Keratinocyte (primary cell): ENCODE results near the gene NFATC1.

Experiments used
- EZH2 ChIP-seq: IDR thresholded peaks from one replicate; pipeline ENCODE4 v1.6.1; 2012; ENCODE audit warnings: inconsistent platforms, mild to moderate bottlenecking, low read length, moderate library complexity
- TF ChIP-seq, protein P1 (sequence below), 3 experiments: IDR thresholded peaks in 1 of 3; conservative IDR thresholded peaks in 1 of 3; optimal IDR thresholded peaks in 1 of 3; 2 replicates in 2 of 3; 3 replicates in 1 of 3; pipeline versions ENCODE3 to v1.5.1; 2011; ENCODE audit warnings: low read length in 3 of 3, mild to moderate bottlenecking in 3 of 3, moderate library complexity in 2 of 3, control low read depth in 1 of 3, inconsistent platforms in 1 of 3; ENCODE audit not compliant: insufficient read depth in 2 of 3; ENCODE audit errors: extremely low read depth in 1 of 3

DNA sequence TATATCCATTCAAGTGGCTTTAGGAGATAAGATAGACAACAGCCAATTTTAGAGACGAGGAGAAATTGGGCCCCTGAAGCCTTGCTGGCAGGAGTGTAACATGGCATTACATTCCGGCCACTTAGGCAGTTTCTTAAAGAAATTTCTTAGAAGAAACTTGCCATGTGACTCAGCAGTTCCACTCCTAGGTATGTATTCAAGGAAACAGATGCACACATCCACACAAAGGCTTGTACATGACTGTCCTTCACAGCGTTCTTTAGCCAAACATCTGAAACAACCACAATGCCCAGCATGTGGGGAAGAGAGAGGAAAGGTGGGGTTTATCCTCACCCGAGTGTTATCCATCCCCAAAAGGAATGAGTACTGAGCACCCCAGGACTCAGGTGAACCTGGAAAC, 107.1 kb downstream of the NFATC1 start:
- TF ChIP-seq, protein P1, sequence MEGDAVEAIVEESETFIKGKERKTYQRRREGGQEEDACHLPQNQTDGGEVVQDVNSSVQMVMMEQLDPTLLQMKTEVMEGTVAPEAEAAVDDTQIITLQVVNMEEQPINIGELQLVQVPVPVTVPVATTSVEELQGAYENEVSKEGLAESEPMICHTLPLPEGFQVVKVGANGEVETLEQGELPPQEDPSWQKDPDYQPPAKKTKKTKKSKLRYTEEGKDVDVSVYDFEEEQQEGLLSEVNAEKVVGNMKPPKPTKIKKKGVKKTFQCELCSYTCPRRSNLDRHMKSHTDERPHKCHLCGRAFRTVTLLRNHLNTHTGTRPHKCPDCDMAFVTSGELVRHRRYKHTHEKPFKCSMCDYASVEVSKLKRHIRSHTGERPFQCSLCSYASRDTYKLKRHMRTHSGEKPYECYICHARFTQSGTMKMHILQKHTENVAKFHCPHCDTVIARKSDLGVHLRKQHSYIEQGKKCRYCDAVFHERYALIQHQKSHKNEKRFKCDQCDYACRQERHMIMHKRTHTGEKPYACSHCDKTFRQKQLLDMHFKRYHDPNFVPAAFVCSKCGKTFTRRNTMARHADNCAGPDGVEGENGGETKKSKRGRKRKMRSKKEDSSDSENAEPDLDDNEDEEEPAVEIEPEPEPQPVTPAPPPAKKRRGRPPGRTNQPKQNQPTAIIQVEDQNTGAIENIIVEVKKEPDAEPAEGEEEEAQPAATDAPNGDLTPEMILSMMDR (optimal IDR thresholded peaks at IDR 0.05 in 1 of 3, IDR thresholded peaks at IDR 0.05 in 1 of 3, conservative IDR thresholded peaks at IDR 0.05 in 1 of 3; ENCODE audit: extremely low read depth in 1 of 3, insufficient read depth in 2 of 3, low read length in 3 of 3): no peak
- TF ChIP-seq EZH2: no peak
